Thoracic aorta (tissue), 2 donors: ENCODE data around the gene MYT1. TPM values are rescaled to one million over a fixed set of nuclear protein-coding genes. Genes with fewer than 3 reads are reported as not detected.
"Not testable (repeated sequence)": the region's sequence is repeated elsewhere in the genome, so short reads cannot be mapped to it uniquely, and the experiment has no call there.

Experiments
- ATAC-seq: fragments of 150-250 bp; one replicate; pipeline ENCODE4 v1.8.0; 2017; ENCODE audit warnings: low read depth; ENCODE audit not compliant: insufficient number of reproducible peaks, low FRiP score
- DNase-seq: peaks from one replicate; pipeline ENCODE4 v3.0.0-alpha.2; 2020; ENCODE audit warnings: low spot score
- H3K27ac ChIP-seq, 2 donors: fragments of 200-600 bp; sonication (generic); 1 replicate in 1 of 2; 2 replicates in 1 of 2; pipeline ENCODE4 v1.5.1; 2016; ENCODE audit warnings: mild to moderate bottlenecking in 2 of 2, moderate library complexity in 2 of 2
- H3K27me3 ChIP-seq: fragments of 200-600 bp; sonication (generic); replicated peaks from 2 replicates; pipeline ENCODE4 v1.6.0; 2016; ENCODE audit warnings: mild to moderate bottlenecking; ENCODE audit not compliant: insufficient read depth
- H3K36me3 ChIP-seq: fragments of 200-600 bp; sonication (generic); one replicate; pipeline ENCODE4 v1.5.1; 2016
- H3K4me1 ChIP-seq, 2 donors: fragments of 200-600 bp; sonication (generic); 1 replicate in 1 of 2; 2 replicates in 1 of 2; pipeline versions ENCODE4 v1.5.1 to v1.6.0; 2016; ENCODE audit warnings: low read depth in 2 of 2, mild to moderate bottlenecking in 1 of 2; ENCODE audit not compliant: control insufficient read depth in 1 of 2
- H3K4me3 ChIP-seq: fragments of 200-600 bp; sonication (generic); 2 replicates; pipeline ENCODE4 v1.5.1; 2016; ENCODE audit warnings: mild to moderate bottlenecking
- H3K9me3 ChIP-seq: fragments of 200-600 bp; sonication (generic); 2 replicates; pipeline ENCODE4 v1.5.1; 2016
- CTCF ChIP-seq: fragments of 200-600 bp; sonication (generic); IDR thresholded peaks from one replicate; pipeline ENCODE4 v1.5.1; 2019; ENCODE audit warnings: antibody characterized with exemption
- total RNA-seq, 2 donors: library from RNA; depleted of rRNA; stranded (reverse); fragments of >200 nt; gene quantifications; one replicate each; pipeline versions ENCODE4 v1.1.0 to v1.2.3, GENCODE V29; 2016

The MYT1 gene
- total RNA-seq, 2 donors from 2014 or later, result not detected

GRCh38 chr20:64177787-64178186 is 13.5 kb downstream of the MYT1 start:
- DNase-seq (no peak), ATAC-seq (no peak)
- Histone ChIP-seq H3K4me3 (no peak overlapping the region), H3K27ac (no peak overlapping the region), H3K36me3 (no peaks in the 10 kb centered on the region), H3K4me1 (no peaks in the 10 kb centered on the region), H3K27me3 (no peaks in the 10 kb centered on the region), H3K9me3 (no peaks in the 10 kb centered on the region)
- TF ChIP-seq CTCF, result no peak

- H3K9me3 ChIP-seq, DNase-seq, H3K36me3 ChIP-seq, H3K4me3 ChIP-seq, H3K27ac ChIP-seq, H3K4me1 ChIP-seq, ATAC-seq, H3K27me3 ChIP-seq: not testable (repeated sequence)
Measured at GRCh38 chr20:64178925-64179324, 14.7 kb downstream of the MYT1 start.

GRCh38 chr20:64179805-64180204 is 15.6 kb downstream of the MYT1 start:
- H3K27ac ChIP-seq, result no peak overlapping the region
- H3K9me3 ChIP-seq, result no peaks in the 10 kb centered on the region
- H3K4me1 ChIP-seq, result no peaks in the 10 kb centered on the region
- H3K27me3 ChIP-seq, result no peaks in the 10 kb centered on the region
- TF ChIP-seq CTCF, result no peak
- H3K4me3 ChIP-seq, result no peak overlapping the region
- H3K36me3 ChIP-seq, result no peaks in the 10 kb centered on the region
- no peak for ATAC-seq
- DNase-seq, result no peak

GRCh38 chr20:64180673-64181072 is 16.4 kb downstream of the MYT1 start:
- ATAC-seq, result no peak
- no peak overlapping the region for H3K27ac ChIP-seq
- H3K4me1 ChIP-seq, result no peaks in the 10 kb centered on the region
- H3K36me3 ChIP-seq, result no peaks in the 10 kb centered on the region
- no peak for TF ChIP-seq CTCF
- no peak overlapping the region for H3K4me3 ChIP-seq
- H3K9me3 ChIP-seq, result no peaks in the 10 kb centered on the region
- no peaks in the 10 kb centered on the region for H3K27me3 ChIP-seq
- DNase-seq, result no peak

GRCh38 chr20:64181391-64181790 is 17.1 kb downstream of the MYT1 start:
- no peaks in the 10 kb centered on the region for H3K4me1 ChIP-seq
- DNase-seq (no peak), ATAC-seq (no peak)
- no peaks in the 10 kb centered on the region for H3K36me3 ChIP-seq
- no peaks in the 10 kb centered on the region for H3K9me3 ChIP-seq
- no peak overlapping the region for H3K27ac ChIP-seq
- H3K4me3 ChIP-seq, result no peak overlapping the region
- H3K27me3 ChIP-seq, result no peaks in the 10 kb centered on the region
- TF ChIP-seq CTCF, result no peak

- no peak for TF ChIP-seq CTCF
- H3K27ac ChIP-seq, result no peak overlapping the region
- DNase-seq, result no peak
- ATAC-seq, result no peak
- no peaks in the 10 kb centered on the region for H3K4me1 ChIP-seq
- H3K36me3 ChIP-seq, result no peaks in the 10 kb centered on the region
- H3K27me3 ChIP-seq, result no peaks in the 10 kb centered on the region
- no peak overlapping the region for H3K4me3 ChIP-seq
- no peaks in the 10 kb centered on the region for H3K9me3 ChIP-seq
Measured at GRCh38 chr20:64182146-64182865, 18.1 kb downstream of the MYT1 start.
